Neural cell (in vitro differentiated cells): ENCODE data around the gene LSM3. TPM values are rescaled to one million over a fixed set of nuclear protein-coding genes. Genes with fewer than 3 reads are reported as not detected.

Experiments used
- H2AFZ ChIP-seq: fragments of 200-600, 300-800 bp; sonication (generic), shearing (Covaris generic); 2 replicates; pipeline ENCODE4 v1.6.0; 2014; ENCODE audit warnings: low read depth, mild to moderate bottlenecking, antibody characterized with exemption, low read length, moderate library complexity
- H3F3A ChIP-seq: fragments of 200-600 bp; shearing (Covaris generic); 2 replicates; pipeline ENCODE4 v1.6.1; 2016; ENCODE audit warnings: mild to moderate bottlenecking, moderate library complexity, mixed read lengths, antibody characterized with exemption, low read length; ENCODE audit not compliant: insufficient read depth, poor library complexity, severe bottlenecking
- H3K27ac ChIP-seq: fragments of 200-600, 300-800 bp; sonication (generic), shearing (Covaris generic); 2 replicates; pipeline ENCODE4 v1.5.1; 2014; ENCODE audit warnings: mild to moderate bottlenecking, low read length, moderate library complexity
- H3K27me3 ChIP-seq: fragments of 300-800, 200-600 bp; sonication (generic), shearing (Covaris generic); 2 replicates; pipeline ENCODE4 v1.6.0; 2014; ENCODE audit warnings: mild to moderate bottlenecking, low read depth, low read length, moderate library complexity; ENCODE audit not compliant: insufficient read depth
- H3K36me3 ChIP-seq: fragments of 300-800, 200-600 bp; sonication (generic), shearing (Covaris generic); 2 replicates; pipeline ENCODE4 v1.5.1; 2014; ENCODE audit warnings: mild to moderate bottlenecking, antibody characterized with exemption, low read length, moderate library complexity; ENCODE audit not compliant: insufficient read depth
- H3K4me2 ChIP-seq: fragments of 300-800, 200-600 bp; sonication (generic), shearing (Covaris generic); 2 replicates; pipeline ENCODE4 v1.6.0; 2014; ENCODE audit warnings: mild to moderate bottlenecking, low read length
- H3K4me3 ChIP-seq: fragments of 300-800, 200-600 bp; sonication (generic), shearing (Covaris generic); 2 replicates; pipeline ENCODE4 v1.5.1; 2014; ENCODE audit warnings: mild to moderate bottlenecking, low read length, moderate library complexity
- H3K79me2 ChIP-seq: fragments of 200-600 bp; shearing (Covaris generic); replicated peaks from 2 replicates; pipeline ENCODE4 v1.6.0; 2014; ENCODE audit warnings: mild to moderate bottlenecking, low read length, moderate library complexity; ENCODE audit not compliant: insufficient read depth
- H3K9ac ChIP-seq: fragments of 300-800, 200-600 bp; sonication (generic), shearing (Covaris generic); 2 replicates; pipeline ENCODE4 v1.6.1; 2016; ENCODE audit warnings: mild to moderate bottlenecking, low read length, mixed read lengths
- H3K9me2 ChIP-seq: fragments of 200-600 bp; shearing (Covaris generic); 2 replicates; pipeline ENCODE4 v1.6.1; 2016; ENCODE audit warnings: mild to moderate bottlenecking, low read length, mixed read lengths; ENCODE audit not compliant: insufficient read depth
- H3K9me3 ChIP-seq: fragments of 200-600, 300-800 bp; sonication (generic), shearing (Covaris generic); 2 replicates; pipeline ENCODE4 v1.6.1; 2016; ENCODE audit warnings: mild to moderate bottlenecking, mixed run types, low read length, moderate library complexity, mixed read lengths
- H4K20me1 ChIP-seq: fragments of 200-600 bp; shearing (Covaris generic); 2 replicates; pipeline ENCODE4 v1.6.1; 2016; ENCODE audit warnings: mild to moderate bottlenecking, mixed run types; ENCODE audit not compliant: insufficient read depth
- EP300 ChIP-seq: fragments of 450-650 bp; conservative IDR thresholded peaks from 2 replicates; pipeline ENCODE4 v1.6.1; 2014; ENCODE audit warnings: antibody characterized with exemption, mild to moderate bottlenecking, moderate library complexity; ENCODE audit not compliant: poor library complexity, severe bottlenecking
- EZH2 ChIP-seq: fragments of 200-600, 300-800 bp; shearing (Covaris generic), sonication (generic); IDR thresholded peaks from 2 replicates; pipeline ENCODE4 v1.6.1; 2014; ENCODE audit warnings: antibody characterized with exemption, low read length, borderline replicate concordance, mild to moderate bottlenecking; ENCODE audit not compliant: insufficient read depth, poor library complexity, severe bottlenecking
- MXI1 ChIP-seq: fragments of 450-650 bp; conservative IDR thresholded peaks from 2 replicates; pipeline ENCODE4 v1.6.1; 2014; ENCODE audit warnings: antibody characterized with exemption, mild to moderate bottlenecking; ENCODE audit not compliant: poor library complexity, severe bottlenecking
- POLR2AphosphoS5 ChIP-seq: IDR thresholded peaks from 2 replicates; pipeline ENCODE4 v1.6.1; 2012
- RAD21 ChIP-seq: fragments of 450-650 bp; conservative IDR thresholded peaks from 2 replicates; pipeline ENCODE4 v1.6.1; 2014; ENCODE audit warnings: antibody characterized with exemption, mild to moderate bottlenecking, moderate library complexity
- SMC3 ChIP-seq: fragments of 450-650 bp; conservative IDR thresholded peaks from 2 replicates; pipeline ENCODE4 v1.6.1; 2014; ENCODE audit warnings: antibody characterized with exemption, mild to moderate bottlenecking, moderate library complexity; ENCODE audit not compliant: poor library complexity
- TAF1 ChIP-seq: IDR thresholded peaks from 2 replicates; pipeline ENCODE4 v1.6.1; 2012; ENCODE audit warnings: low read depth
- polyA plus RNA-seq: library from polyadenylated mRNA; depleted of rRNA; stranded (reverse); fragments of >200 nt; gene quantifications from 2 replicates; pipeline ENCODE4 v1.2.3, GENCODE V29; 2014
- TF ChIP-seq, protein P1 (sequence below): fragments of 450-650 bp; IDR thresholded peaks from 2 replicates; pipeline ENCODE4 v1.5.1; 2014; ENCODE audit warnings: antibody characterized with exemption, mild to moderate bottlenecking, moderate library complexity; ENCODE audit not compliant: poor library complexity, severe bottlenecking
- TF ChIP-seq, protein P2 (sequence below): IDR thresholded peaks from 2 replicates; pipeline ENCODE4 v1.6.1; 2012; ENCODE audit warnings: borderline replicate concordance

LSM3 gene
- polyA plus RNA-seq, 1 donor from 2014 or later = 29.6 TPM

DNA sequence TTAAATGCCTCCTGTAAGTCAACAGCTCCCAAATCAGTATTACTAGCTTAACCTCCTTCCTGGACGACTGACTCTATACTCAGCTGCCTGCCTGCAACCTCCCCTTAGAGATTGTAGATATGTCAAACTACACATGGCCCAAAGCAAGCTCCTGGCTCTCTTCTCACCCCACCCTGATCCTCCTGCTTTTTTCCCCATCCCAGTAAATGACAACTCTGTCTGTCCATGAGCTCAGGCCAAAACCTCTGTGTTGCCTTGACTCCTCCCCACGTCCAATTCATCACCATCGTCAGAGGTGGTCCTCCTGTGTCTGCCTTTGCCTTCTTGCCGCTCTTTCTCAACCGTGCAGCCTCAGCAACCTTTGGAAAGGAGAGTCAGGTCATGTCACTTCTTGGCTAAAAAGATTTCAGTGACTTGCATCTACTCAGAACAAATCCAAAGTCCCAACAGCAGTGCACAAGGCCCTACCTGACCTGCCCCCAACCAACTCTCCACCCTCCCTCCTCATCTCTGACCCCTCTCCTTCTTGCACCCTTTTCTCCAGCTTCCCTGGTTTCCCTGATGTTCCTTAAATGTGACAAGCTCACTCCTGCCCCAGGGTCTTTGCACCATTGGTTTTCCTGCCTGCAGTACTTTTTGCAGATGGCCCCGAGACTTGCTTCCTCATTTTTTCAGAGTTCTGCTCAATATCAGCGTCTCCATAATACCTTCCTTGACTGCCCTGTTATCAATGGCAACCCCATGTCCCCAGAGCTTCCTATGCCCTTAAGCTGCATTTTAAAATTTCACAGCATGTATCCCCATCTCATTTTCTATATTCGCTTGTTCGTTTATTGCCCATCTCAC is 52.8 kb downstream of the LSM3 start:
- H3K4me2 ChIP-seq = no peak overlapping the region

DNA sequence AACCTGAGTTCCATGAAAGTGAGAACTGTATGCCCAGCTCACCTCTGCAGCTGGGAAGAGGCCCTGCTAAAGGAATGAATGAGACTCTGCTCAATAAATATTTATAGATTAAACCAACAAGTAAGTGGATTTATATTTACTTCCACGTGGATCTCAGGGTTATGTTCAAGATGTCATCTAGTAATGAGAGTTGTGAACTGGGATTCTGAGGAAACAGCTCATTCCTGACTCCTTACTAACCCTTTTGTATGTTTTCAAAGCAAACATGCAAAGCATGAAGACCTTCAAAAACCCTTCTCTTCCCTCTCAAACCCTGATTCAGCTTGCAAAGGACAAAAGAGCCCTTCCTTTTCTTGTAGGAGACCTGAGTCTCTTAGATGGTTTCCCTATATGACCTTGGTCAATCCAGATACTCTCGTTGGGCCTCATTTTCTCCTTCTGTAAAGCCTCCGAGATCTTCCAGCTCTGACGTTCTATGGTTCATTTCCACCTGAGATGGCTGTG is 53.4 kb downstream of the LSM3 start:
- Histone ChIP-seq H4K20me1 (no peaks in the 10 kb centered on the region), H2AFZ (no peak overlapping the region), H3K27ac (no peak overlapping the region), H3K9me3 (no peaks in the 10 kb centered on the region), H3K9me2 (no peaks in the 10 kb centered on the region), H3K27me3 (no peaks in the 10 kb centered on the region), H3K4me2 (no peak overlapping the region), H3K79me2 (no peaks in the 10 kb centered on the region), H3F3A (no peaks in the 10 kb centered on the region), H3K4me3 (no peak overlapping the region), H3K9ac (no peak overlapping the region), H3K36me3 (no peaks in the 10 kb centered on the region)
- TF ChIP-seq EZH2 = no peak
- TF ChIP-seq EP300 = no peak
- TF ChIP-seq POLR2AphosphoS5 = no peak
- no peak for TF ChIP-seq MXI1
- no peak for TF ChIP-seq TAF1
- TF ChIP-seq SMC3 = no peak
- TF ChIP-seq, protein P1, sequence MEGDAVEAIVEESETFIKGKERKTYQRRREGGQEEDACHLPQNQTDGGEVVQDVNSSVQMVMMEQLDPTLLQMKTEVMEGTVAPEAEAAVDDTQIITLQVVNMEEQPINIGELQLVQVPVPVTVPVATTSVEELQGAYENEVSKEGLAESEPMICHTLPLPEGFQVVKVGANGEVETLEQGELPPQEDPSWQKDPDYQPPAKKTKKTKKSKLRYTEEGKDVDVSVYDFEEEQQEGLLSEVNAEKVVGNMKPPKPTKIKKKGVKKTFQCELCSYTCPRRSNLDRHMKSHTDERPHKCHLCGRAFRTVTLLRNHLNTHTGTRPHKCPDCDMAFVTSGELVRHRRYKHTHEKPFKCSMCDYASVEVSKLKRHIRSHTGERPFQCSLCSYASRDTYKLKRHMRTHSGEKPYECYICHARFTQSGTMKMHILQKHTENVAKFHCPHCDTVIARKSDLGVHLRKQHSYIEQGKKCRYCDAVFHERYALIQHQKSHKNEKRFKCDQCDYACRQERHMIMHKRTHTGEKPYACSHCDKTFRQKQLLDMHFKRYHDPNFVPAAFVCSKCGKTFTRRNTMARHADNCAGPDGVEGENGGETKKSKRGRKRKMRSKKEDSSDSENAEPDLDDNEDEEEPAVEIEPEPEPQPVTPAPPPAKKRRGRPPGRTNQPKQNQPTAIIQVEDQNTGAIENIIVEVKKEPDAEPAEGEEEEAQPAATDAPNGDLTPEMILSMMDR = no peak
- TF ChIP-seq, protein P2, sequence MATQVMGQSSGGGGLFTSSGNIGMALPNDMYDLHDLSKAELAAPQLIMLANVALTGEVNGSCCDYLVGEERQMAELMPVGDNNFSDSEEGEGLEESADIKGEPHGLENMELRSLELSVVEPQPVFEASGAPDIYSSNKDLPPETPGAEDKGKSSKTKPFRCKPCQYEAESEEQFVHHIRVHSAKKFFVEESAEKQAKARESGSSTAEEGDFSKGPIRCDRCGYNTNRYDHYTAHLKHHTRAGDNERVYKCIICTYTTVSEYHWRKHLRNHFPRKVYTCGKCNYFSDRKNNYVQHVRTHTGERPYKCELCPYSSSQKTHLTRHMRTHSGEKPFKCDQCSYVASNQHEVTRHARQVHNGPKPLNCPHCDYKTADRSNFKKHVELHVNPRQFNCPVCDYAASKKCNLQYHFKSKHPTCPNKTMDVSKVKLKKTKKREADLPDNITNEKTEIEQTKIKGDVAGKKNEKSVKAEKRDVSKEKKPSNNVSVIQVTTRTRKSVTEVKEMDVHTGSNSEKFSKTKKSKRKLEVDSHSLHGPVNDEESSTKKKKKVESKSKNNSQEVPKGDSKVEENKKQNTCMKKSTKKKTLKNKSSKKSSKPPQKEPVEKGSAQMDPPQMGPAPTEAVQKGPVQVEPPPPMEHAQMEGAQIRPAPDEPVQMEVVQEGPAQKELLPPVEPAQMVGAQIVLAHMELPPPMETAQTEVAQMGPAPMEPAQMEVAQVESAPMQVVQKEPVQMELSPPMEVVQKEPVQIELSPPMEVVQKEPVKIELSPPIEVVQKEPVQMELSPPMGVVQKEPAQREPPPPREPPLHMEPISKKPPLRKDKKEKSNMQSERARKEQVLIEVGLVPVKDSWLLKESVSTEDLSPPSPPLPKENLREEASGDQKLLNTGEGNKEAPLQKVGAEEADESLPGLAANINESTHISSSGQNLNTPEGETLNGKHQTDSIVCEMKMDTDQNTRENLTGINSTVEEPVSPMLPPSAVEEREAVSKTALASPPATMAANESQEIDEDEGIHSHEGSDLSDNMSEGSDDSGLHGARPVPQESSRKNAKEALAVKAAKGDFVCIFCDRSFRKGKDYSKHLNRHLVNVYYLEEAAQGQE = no peak
- no peak for TF ChIP-seq RAD21

More for the DNA sequence above, 52.8 kb downstream of the LSM3 start:
- H3K27me3 ChIP-seq = no peaks in the 10 kb centered on the region
- H3K27ac ChIP-seq = no peak overlapping the region
- H3K9me3 ChIP-seq = no peaks in the 10 kb centered on the region
- no peak overlapping the region for H3K9ac ChIP-seq
- H3K36me3 ChIP-seq = no peaks in the 10 kb centered on the region
- H4K20me1 ChIP-seq = no peaks in the 10 kb centered on the region
- no peaks in the 10 kb centered on the region for H3F3A ChIP-seq
- H3K4me3 ChIP-seq = no peak overlapping the region
- H3K79me2 ChIP-seq = no peaks in the 10 kb centered on the region
- TF ChIP-seq, protein P1 = no peak
- TF ChIP-seq EZH2 (no peak), EP300 (no peak), RAD21 (no peak), SMC3 (no peak), MXI1 (no peak), TAF1 (no peak), POLR2AphosphoS5 (no peak)
- TF ChIP-seq, protein P2 = no peak
- no peak overlapping the region for H2AFZ ChIP-seq
- H3K9me2 ChIP-seq = no peaks in the 10 kb centered on the region
